MM.1S (cell line): ENCODE data around the gene USP13.

ENCODE experiments used
- DNase-seq: peaks from one replicate; pipeline ENCODE4 v3.0.0-alpha.2; 2015
- H2AFZ ChIP-seq: fragments of 300-600 bp; sonication (generic); 2 replicates; pipeline ENCODE4 v1.6.0; 2016; ENCODE audit warnings: antibody characterized with exemption, low read length
- H3F3A ChIP-seq: fragments of 300-600 bp; sonication (generic); 2 replicates; pipeline ENCODE4 v1.6.1; 2016; ENCODE audit warnings: mild to moderate bottlenecking, antibody characterized with exemption, low read length, moderate library complexity, mixed read lengths; ENCODE audit not compliant: insufficient read depth
- H3K27ac ChIP-seq: fragments of 300-600 bp; sonication (generic); 2 replicates; pipeline ENCODE4 v1.5.1; 2016; ENCODE audit warnings: mild to moderate bottlenecking, low read length
- H3K27me3 ChIP-seq: fragments of 300-600 bp; sonication (generic); replicated peaks from 2 replicates; pipeline ENCODE4 v1.6.0; 2016; ENCODE audit warnings: low read length; ENCODE audit not compliant: insufficient read depth
- H3K36me3 ChIP-seq: fragments of 300-600 bp; sonication (generic); replicated peaks from 2 replicates; pipeline ENCODE4 v1.6.1; 2016; ENCODE audit warnings: mild to moderate bottlenecking, low read length, mixed read lengths; ENCODE audit not compliant: insufficient read depth
- H3K4me1 ChIP-seq: fragments of 300-600 bp; sonication (generic); 2 replicates; pipeline ENCODE4 v1.6.1; 2016; ENCODE audit warnings: low read length, mixed read lengths
- H3K4me2 ChIP-seq: fragments of 300-600 bp; sonication (generic); 2 replicates; pipeline ENCODE4 v1.6.0; 2016; ENCODE audit warnings: low read depth, low read length
- H3K4me3 ChIP-seq: fragments of 300-600 bp; sonication (generic); 2 replicates; pipeline ENCODE4 v1.5.1; 2016; ENCODE audit warnings: low read length, mixed read lengths
- H3K79me2 ChIP-seq: fragments of 300-600 bp; sonication (generic); 2 replicates; pipeline ENCODE4 v1.6.1; 2016; ENCODE audit warnings: mixed run types, low read length, mixed read lengths
- H3K9ac ChIP-seq: fragments of 300-600 bp; sonication (generic); 2 replicates; pipeline ENCODE4 v1.6.1; 2016; ENCODE audit warnings: low read length, mixed read lengths
- H3K9me2 ChIP-seq: fragments of 300-600 bp; sonication (generic); replicated peaks from 2 replicates; pipeline ENCODE4 v1.6.1; 2016; ENCODE audit warnings: mild to moderate bottlenecking, low read length, mixed read lengths; ENCODE audit not compliant: insufficient read depth
- H3K9me3 ChIP-seq: fragments of 300-600 bp; sonication (generic); replicated peaks from 2 replicates; pipeline ENCODE4 v1.6.1; 2016; ENCODE audit warnings: mild to moderate bottlenecking, low read length, mixed read lengths; ENCODE audit not compliant: insufficient read depth
- H4K20me1 ChIP-seq: fragments of 300-600 bp; sonication (generic); 2 replicates; pipeline ENCODE4 v1.6.1; 2016; ENCODE audit warnings: mild to moderate bottlenecking, low read length, moderate library complexity, mixed read lengths; ENCODE audit not compliant: insufficient read depth
- CTCF ChIP-seq: fragments of 300-600 bp; sonication (generic); IDR thresholded peaks from 2 replicates; pipeline ENCODE4 v1.5.1; 2016; ENCODE audit warnings: antibody characterized with exemption, low read length, mixed read lengths
- EZH2 ChIP-seq: fragments of 300-600 bp; sonication (generic); optimal IDR thresholded peaks from 2 replicates; pipeline ENCODE3; 2017; ENCODE audit warnings: low read depth, mild to moderate bottlenecking, antibody characterized with exemption, low read length, mixed read lengths
- EZH2phosphoT487 ChIP-seq: fragments of 300-600 bp; sonication (generic); IDR thresholded peaks from 2 replicates; pipeline ENCODE4 v1.6.1; 2018; ENCODE audit warnings: antibody characterized with exemption, low read length

USP13 gene

GRCh38 chr3:179809639-179810038 is 156.8 kb downstream of the USP13 start:
- Histone ChIP-seq H2AFZ (no peak overlapping the region), H3K9me2 (no peaks in the 10 kb centered on the region), H3K9me3 (no peaks in the 10 kb centered on the region), H3K4me2 (no peak overlapping the region), H3K27me3 (no peaks in the 10 kb centered on the region), H3K9ac (no peak overlapping the region), H4K20me1 (no peaks in the 10 kb centered on the region), H3K79me2 (no peaks in the 10 kb centered on the region), H3F3A (no peaks in the 10 kb centered on the region), H3K4me3 (no peak overlapping the region), H3K4me1 (0 out of 2 replicates have a peak, but pooled peaks cover 3% of the 10 kb centered on the region), H3K27ac (no peak overlapping the region), H3K36me3 (no peaks in the 10 kb centered on the region)
- no peak for TF ChIP-seq EZH2phosphoT487
- TF ChIP-seq EZH2: no peak
- TF ChIP-seq CTCF: no peak
- DNase-seq: no peak

- H3K4me2 ChIP-seq: peak overlapping the region; percentile 28; the same call in 1 of the 2 replicates
- H3K27me3 ChIP-seq: no peaks in the 10 kb centered on the region
- no peak overlapping the region for H3K4me3 ChIP-seq
- H4K20me1 ChIP-seq: no peaks in the 10 kb centered on the region
- H3K9me2 ChIP-seq: no peaks in the 10 kb centered on the region
- H3K27ac ChIP-seq: no peak overlapping the region
- no peaks in the 10 kb centered on the region for H3F3A ChIP-seq
- no peaks in the 10 kb centered on the region for H3K36me3 ChIP-seq
- no peaks in the 10 kb centered on the region for H3K9me3 ChIP-seq
- H2AFZ ChIP-seq: peak overlapping the region; percentile 73
- 0 out of 2 replicates have a peak, but pooled peaks cover 3% of the 10 kb centered on the region for H3K4me1 ChIP-seq
- DNase-seq: peak; percentile 78
- TF ChIP-seq EZH2: no peak
- TF ChIP-seq CTCF: peak; percentile 95
- no peak for TF ChIP-seq EZH2phosphoT487
- no peak overlapping the region for H3K9ac ChIP-seq
- no peaks in the 10 kb centered on the region for H3K79me2 ChIP-seq
Measured at GRCh38 chr3:179811321-179812095, 158.7 kb downstream of the USP13 start.

- no peak for TF ChIP-seq EZH2phosphoT487
- TF ChIP-seq EZH2: no peak
- no peak for TF ChIP-seq CTCF
- Histone ChIP-seq H4K20me1 (no peaks in the 10 kb centered on the region), H3K4me1 (0 out of 2 replicates have a peak, but pooled peaks cover 3% of the 10 kb centered on the region), H3K27me3 (no peaks in the 10 kb centered on the region), H3K27ac (no peak overlapping the region), H3K36me3 (no peaks in the 10 kb centered on the region), H3K4me2 (peak overlapping the region; percentile 28; the same call in 1 of the 2 replicates), H2AFZ (no peak overlapping the region), H3K9me2 (no peaks in the 10 kb centered on the region), H3K79me2 (no peaks in the 10 kb centered on the region), H3K4me3 (no peak overlapping the region), H3K9me3 (no peaks in the 10 kb centered on the region), H3F3A (no peaks in the 10 kb centered on the region), H3K9ac (no peak overlapping the region)
- DNase-seq: no peak
Measured at GRCh38 chr3:179812096-179812382, 159.2 kb downstream of the USP13 start.
